Stimulated activated memory B cell treated with anti-CD40 and anti-IgM and Interleukin-4, amounts not matched to agents 10 μg/mL and 1 μg/mL and 100 μg/mL, for 72 hours (primary cell): ENCODE results near the gene PTH2R.
"Not testable (repeated sequence)": the region's sequence is repeated elsewhere in the genome, so short reads cannot be mapped to it uniquely, and the experiment has no call there.

ENCODE experiments used
- ATAC-seq: fragments of 150-1000 bp; cut with Tn5 transposase; 2 replicates; pipeline ENCODE4 v1.10.0; 2021
- H3K27ac Mint-ChIP-seq: one replicate; pipeline ENCODE4 v1.8.0; 2022; ENCODE audit warnings: mild to moderate bottlenecking, mixed read lengths
- H3K27me3 Mint-ChIP-seq: one replicate; pipeline ENCODE4 v1.8.0; 2022; ENCODE audit warnings: mixed read lengths
- H3K36me3 Mint-ChIP-seq: one replicate; pipeline ENCODE4 v1.8.0; 2022; ENCODE audit warnings: mixed read lengths
- H3K4me1 Mint-ChIP-seq: one replicate; pipeline ENCODE4 v1.8.0; 2022; ENCODE audit warnings: mixed read lengths
- H3K4me3 Mint-ChIP-seq: one replicate; pipeline ENCODE4 v1.8.0; 2022; ENCODE audit warnings: mild to moderate bottlenecking, moderate library complexity, mixed read lengths
- H3K9me3 Mint-ChIP-seq: one replicate; pipeline ENCODE4 v1.8.0; 2022; ENCODE audit warnings: mixed read lengths

PTH2R gene

GRCh38 chr2:208490492-208490891, 83.9 kb downstream of the PTH2R start:
- ATAC-seq, result no peak
- Mint-ChIP-seq H3K9me3 (peaks cover 2% of the 10 kb centered on the region), H3K27ac (no peak overlapping the region), H3K4me1 (no peaks in the 10 kb centered on the region), H3K27me3 (no peaks in the 10 kb centered on the region), H3K4me3 (no peak overlapping the region), H3K36me3 (no peaks in the 10 kb centered on the region)

DNA sequence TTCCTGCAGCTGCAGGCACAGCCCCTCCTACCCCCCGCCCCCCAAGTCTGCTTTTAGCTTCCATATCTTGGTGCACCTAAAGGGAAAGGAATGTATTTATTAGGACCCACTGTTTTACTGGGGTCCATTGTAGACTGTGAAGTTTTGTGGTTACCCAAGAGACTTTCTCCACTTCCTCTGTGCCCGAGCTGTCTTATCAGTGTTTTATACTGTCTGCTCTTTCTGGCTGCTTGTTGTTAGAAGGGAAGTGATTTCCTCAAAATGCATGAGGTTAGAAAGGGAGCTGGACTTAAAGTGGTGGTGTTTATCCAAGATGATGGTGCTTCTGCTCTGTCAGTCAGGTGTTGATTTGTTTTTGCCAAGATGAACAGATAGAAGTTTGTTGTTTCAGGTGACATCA, 85.0 kb downstream of the PTH2R start:
- H3K27ac Mint-ChIP-seq, result no peak overlapping the region
- H3K4me1 Mint-ChIP-seq, result no peaks in the 10 kb centered on the region
- no peak for ATAC-seq
- H3K9me3 Mint-ChIP-seq, result peaks cover 2% of the 10 kb centered on the region
- H3K36me3 Mint-ChIP-seq, result no peaks in the 10 kb centered on the region
- no peak overlapping the region for H3K4me3 Mint-ChIP-seq
- no peaks in the 10 kb centered on the region for H3K27me3 Mint-ChIP-seq

DNA sequence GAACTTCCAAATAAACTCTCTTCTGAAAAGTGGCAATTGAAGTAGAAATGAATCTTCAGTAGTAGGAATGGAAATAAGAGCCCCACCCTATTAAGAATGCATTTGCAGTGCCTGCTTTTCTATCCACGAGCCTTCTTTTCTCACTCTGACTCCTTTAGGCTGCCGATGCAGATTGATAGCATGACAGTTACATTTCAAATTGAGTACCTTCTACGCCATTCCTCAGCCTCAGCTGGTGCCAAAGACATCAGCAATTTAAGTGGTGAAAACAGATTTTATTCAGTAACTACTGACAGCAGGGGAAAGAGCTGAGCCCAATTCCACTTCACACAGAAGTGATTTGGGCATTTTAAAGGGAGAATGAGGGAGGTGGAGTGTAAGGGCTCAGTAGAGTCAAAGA, 85.5 kb downstream of the PTH2R start:
- H3K4me1 Mint-ChIP-seq, result no peaks in the 10 kb centered on the region
- no peak for ATAC-seq
- H3K4me3 Mint-ChIP-seq, result no peak overlapping the region
- no peak overlapping the region for H3K27ac Mint-ChIP-seq
- no peaks in the 10 kb centered on the region for H3K36me3 Mint-ChIP-seq
- no peaks in the 10 kb centered on the region for H3K9me3 Mint-ChIP-seq
- H3K27me3 Mint-ChIP-seq, result no peaks in the 10 kb centered on the region

DNA sequence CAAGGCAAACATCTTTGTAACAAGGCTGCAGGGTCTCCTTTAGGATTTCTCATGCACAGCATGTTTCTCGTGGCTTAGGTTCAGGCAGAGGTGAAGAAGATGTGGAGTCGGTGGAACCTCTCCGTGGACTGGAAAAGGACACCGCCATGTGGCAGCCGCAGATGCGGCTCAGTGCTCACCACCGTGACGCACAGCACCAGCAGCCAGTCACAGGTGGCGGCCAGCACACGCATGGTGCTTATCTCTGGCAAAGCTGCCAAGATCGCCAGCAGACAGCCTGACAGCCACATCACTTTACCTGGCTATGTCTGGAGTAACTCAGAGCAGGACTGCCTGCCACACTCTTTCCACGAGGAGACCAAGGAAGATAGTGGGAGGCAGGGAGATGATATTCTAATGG, 86.6 kb downstream of the PTH2R start:
- Mint-ChIP-seq H3K27ac (no peak overlapping the region), H3K27me3 (no peaks in the 10 kb centered on the region), H3K9me3 (no peaks in the 10 kb centered on the region), H3K4me1 (no peaks in the 10 kb centered on the region), H3K36me3 (no peaks in the 10 kb centered on the region), H3K4me3 (no peak overlapping the region)
- ATAC-seq, result no peak

GRCh38 chr2:208496129-208496528, 89.5 kb downstream of the PTH2R start:
- H3K4me3 Mint-ChIP-seq, result no peak overlapping the region
- no peaks in the 10 kb centered on the region for H3K36me3 Mint-ChIP-seq
- H3K27me3 Mint-ChIP-seq, result no peaks in the 10 kb centered on the region
- no peak overlapping the region for H3K27ac Mint-ChIP-seq
- no peaks in the 10 kb centered on the region for H3K9me3 Mint-ChIP-seq
- no peak for ATAC-seq
- H3K4me1 Mint-ChIP-seq, result no peaks in the 10 kb centered on the region

DNA sequence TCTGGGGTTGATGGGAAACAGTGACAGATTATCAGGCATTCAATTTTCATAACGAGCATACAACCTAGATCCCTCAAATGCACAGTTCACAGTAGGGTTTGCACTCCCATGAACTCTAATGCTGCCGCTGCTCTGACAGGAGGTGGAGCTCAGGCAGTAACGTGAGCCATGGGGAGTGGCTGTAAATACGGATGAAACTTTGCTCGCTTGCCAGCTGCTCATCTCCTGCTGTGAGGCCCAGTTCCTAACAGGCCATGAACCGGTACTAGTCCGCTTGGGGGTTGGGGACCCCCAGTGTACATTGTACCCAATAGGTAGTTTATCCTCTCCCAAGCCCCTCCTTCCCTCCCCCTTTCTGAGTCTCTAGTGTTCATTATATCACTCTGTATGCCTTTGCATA, 94.6 kb downstream of the PTH2R start:
- Mint-ChIP-seq H3K36me3 (no peaks in the 10 kb centered on the region), H3K4me3 (no peak overlapping the region), H3K27ac (no peak overlapping the region), H3K9me3 (no peaks in the 10 kb centered on the region), H3K4me1 (no peaks in the 10 kb centered on the region), H3K27me3 (no peaks in the 10 kb centered on the region)
- no peak for ATAC-seq

GRCh38 chr2:208502288-208502687, 95.7 kb downstream of the PTH2R start:
- Mint-ChIP-seq H3K27me3 (no peaks in the 10 kb centered on the region), H3K4me1 (no peaks in the 10 kb centered on the region), H3K9me3 (peaks cover 3% of the 10 kb centered on the region), H3K36me3 (no peaks in the 10 kb centered on the region), H3K4me3 (no peak overlapping the region), H3K27ac (no peak overlapping the region)
- no peak for ATAC-seq

GRCh38 chr2:208505365-208505764, 98.8 kb downstream of the PTH2R start:
- ATAC-seq, H3K9me3 Mint-ChIP-seq, H3K4me3 Mint-ChIP-seq, H3K36me3 Mint-ChIP-seq, H3K27me3 Mint-ChIP-seq, H3K4me1 Mint-ChIP-seq, H3K27ac Mint-ChIP-seq: not testable (repeated sequence)

DNA sequence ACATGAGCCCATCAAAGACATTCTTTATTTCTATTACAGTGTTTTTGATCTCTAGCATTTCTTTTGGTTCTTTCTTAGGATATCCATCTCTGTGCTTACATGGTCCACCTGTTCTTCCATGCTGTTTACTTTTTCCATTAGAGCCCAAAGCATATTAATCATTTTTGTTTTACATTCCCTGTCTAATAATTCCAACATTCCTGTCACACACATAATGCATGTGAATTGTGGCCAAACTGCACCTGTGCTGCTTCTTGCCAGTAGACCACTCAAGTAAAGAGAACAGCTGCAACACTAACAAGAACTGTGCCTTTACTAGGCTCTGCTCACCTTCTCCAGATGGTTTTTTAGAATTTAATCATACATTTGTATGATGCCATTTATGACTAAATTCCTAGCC, 103.0 kb downstream of the PTH2R start:
- no peak for ATAC-seq
- H3K27ac Mint-ChIP-seq, result no peak overlapping the region
- H3K36me3 Mint-ChIP-seq, result no peaks in the 10 kb centered on the region
- no peaks in the 10 kb centered on the region for H3K4me1 Mint-ChIP-seq
- no peaks in the 10 kb centered on the region for H3K27me3 Mint-ChIP-seq
- peaks cover 16% of the 10 kb centered on the region for H3K9me3 Mint-ChIP-seq
- no peak overlapping the region for H3K4me3 Mint-ChIP-seq

DNA sequence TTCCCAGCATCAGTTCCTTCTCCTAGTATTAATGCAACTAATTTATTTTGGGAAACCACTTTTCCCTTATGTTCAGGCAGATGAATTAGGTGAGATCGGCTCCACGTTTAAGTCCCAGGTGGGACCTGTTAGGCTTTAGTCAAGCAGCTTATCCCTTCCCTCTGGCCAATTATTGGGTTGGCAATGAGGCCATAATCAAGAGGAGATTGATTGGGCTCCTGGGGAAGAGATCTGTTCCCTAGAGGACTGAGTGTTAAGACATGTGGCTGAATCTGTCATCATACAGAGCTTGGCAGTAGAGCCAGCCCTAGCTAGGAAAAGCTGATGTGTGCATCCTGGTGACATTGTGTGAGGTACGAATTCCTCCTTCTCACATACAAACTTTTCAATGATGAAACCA, 104.4 kb downstream of the PTH2R start:
- H3K36me3 Mint-ChIP-seq, result no peaks in the 10 kb centered on the region
- peaks cover 22% of the 10 kb centered on the region for H3K9me3 Mint-ChIP-seq
- ATAC-seq, result no peak
- no peaks in the 10 kb centered on the region for H3K27me3 Mint-ChIP-seq
- H3K27ac Mint-ChIP-seq, result no peak overlapping the region
- H3K4me3 Mint-ChIP-seq, result no peak overlapping the region
- H3K4me1 Mint-ChIP-seq, result no peaks in the 10 kb centered on the region

DNA sequence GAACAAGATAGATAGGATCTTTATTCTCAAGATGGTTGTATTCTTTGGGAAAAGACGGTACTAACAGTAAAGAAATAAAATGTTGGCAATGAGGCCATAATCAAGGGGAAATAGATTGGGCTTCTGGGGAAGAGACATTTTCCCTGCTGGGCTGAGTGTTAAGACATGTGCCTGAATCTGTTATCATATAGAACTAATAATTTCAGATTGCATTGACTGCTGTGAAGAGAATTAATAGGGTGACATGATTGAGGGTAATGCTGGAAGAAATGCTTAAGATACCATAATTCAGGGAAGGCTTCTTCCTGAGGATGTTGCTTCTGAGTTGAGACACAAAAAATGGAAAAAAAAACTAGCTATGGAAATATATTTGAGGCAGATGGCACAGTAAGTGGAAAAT, 105.0 kb downstream of the PTH2R start:
- Mint-ChIP-seq H3K27me3 (no peaks in the 10 kb centered on the region), H3K36me3 (no peaks in the 10 kb centered on the region), H3K4me3 (no peak overlapping the region), H3K27ac (no peak overlapping the region), H3K9me3 (peaks cover 20% of the 10 kb centered on the region), H3K4me1 (no peaks in the 10 kb centered on the region)
- ATAC-seq, result no peak

- Mint-ChIP-seq H3K4me1 (no peaks in the 10 kb centered on the region), H3K36me3 (no peaks in the 10 kb centered on the region)
Measured at GRCh38 chr2:208515099-208515498, 108.5 kb downstream of the PTH2R start.

DNA sequence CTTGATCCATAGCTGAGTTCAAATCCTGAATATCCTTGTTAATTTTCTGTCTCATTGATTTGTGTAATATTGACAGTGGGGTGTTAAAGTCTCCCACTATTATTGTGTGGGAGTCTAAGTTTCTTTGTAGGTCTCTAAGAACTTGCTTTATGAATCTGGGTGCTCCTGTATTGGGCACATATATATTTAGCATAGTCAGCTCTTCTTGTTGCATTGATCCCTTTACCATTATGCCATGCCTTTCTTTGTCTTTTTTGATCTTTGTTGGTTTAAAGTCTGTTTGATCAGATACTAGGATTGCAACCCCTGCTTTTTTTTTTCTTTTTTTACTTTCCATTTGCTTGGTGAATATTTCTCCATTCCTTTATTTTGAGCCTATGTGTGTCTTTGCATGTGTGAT, 116.5 kb downstream of the PTH2R start:
- H3K27me3 Mint-ChIP-seq, ATAC-seq, H3K4me3 Mint-ChIP-seq, H3K27ac Mint-ChIP-seq, H3K4me1 Mint-ChIP-seq, H3K36me3 Mint-ChIP-seq: not testable (repeated sequence)
- H3K9me3 Mint-ChIP-seq, result peaks cover 15% of the 10 kb centered on the region

More at GRCh38 chr2:208515099-208515498, 108.5 kb downstream of the PTH2R start:
- no peaks in the 10 kb centered on the region for H3K27me3 Mint-ChIP-seq
- no peak overlapping the region for H3K27ac Mint-ChIP-seq
- peaks cover 14% of the 10 kb centered on the region for H3K9me3 Mint-ChIP-seq
- H3K4me3 Mint-ChIP-seq, result no peak overlapping the region
- no peak for ATAC-seq

- H3K4me3 Mint-ChIP-seq, H3K27me3 Mint-ChIP-seq, H3K4me1 Mint-ChIP-seq, ATAC-seq, H3K27ac Mint-ChIP-seq, H3K36me3 Mint-ChIP-seq: not testable (repeated sequence)
- H3K9me3 Mint-ChIP-seq, result peaks cover 15% of the 10 kb centered on the region
Measured at GRCh38 chr2:208525165-208525564, 118.6 kb downstream of the PTH2R start.

DNA sequence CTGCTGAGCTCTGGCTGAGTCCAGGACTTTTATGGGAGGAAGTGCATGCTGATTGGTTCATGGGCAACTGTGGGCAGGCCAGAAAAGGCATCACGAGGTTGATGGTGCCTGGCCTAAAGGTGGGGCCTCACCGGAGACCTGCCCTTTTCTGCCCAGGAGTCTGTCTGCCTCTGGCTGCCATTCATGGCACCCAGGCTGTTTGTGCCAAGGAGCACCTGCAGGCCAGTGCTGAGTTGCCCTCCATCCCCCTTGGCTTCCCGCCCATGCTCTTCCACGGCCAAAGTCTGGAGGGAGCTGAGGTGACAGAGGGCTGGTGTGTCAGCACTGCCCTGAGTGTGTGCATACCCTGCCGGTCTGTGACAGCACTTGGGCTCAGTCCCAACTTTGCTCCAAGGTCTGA, 123.2 kb downstream of the PTH2R start:
- Mint-ChIP-seq H3K4me3 (no peak overlapping the region), H3K27ac (no peak overlapping the region), H3K36me3 (no peaks in the 10 kb centered on the region), H3K4me1 (no peaks in the 10 kb centered on the region), H3K9me3 (peaks cover 2% of the 10 kb centered on the region), H3K27me3 (no peaks in the 10 kb centered on the region)
- peak; percentile 31 for ATAC-seq

DNA sequence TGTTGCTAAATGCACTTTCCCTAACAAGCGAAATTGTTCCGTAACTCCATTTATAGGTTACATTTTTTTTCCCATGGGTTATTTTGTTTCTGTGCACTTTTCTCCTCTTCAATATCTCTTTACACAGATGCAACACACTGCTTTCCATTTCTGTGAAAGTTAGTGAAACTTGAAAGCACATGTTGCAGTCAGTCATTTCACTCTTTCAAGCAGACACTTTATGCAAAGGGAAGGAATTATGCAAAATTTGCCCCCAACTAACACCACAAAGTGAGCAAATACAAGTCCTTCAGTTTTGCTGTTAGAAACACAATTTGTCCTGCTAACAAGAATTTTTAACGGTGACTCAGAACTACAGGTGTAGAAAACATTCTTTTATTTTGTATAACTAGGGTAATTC, 124.8 kb downstream of the PTH2R start:
- no peaks in the 10 kb centered on the region for H3K27me3 Mint-ChIP-seq
- H3K4me3 Mint-ChIP-seq, result no peak overlapping the region
- no peaks in the 10 kb centered on the region for H3K4me1 Mint-ChIP-seq
- ATAC-seq, result no peak
- H3K27ac Mint-ChIP-seq, result no peak overlapping the region
- H3K9me3 Mint-ChIP-seq, result peaks cover 6% of the 10 kb centered on the region
- H3K36me3 Mint-ChIP-seq, result no peaks in the 10 kb centered on the region

GRCh38 chr2:208535578-208535977, 129.0 kb downstream of the PTH2R start:
- not testable (repeated sequence) for H3K27me3 Mint-ChIP-seq, H3K4me1 Mint-ChIP-seq, H3K36me3 Mint-ChIP-seq, H3K9me3 Mint-ChIP-seq, ATAC-seq, H3K4me3 Mint-ChIP-seq, H3K27ac Mint-ChIP-seq
